Cardiac septum (tissue), 1 donor: ENCODE results near the gene OPCML. TPM values are rescaled to one million over a fixed set of nuclear protein-coding genes. Genes with fewer than 3 reads are reported as not detected.

Experiments
- DNase-seq: peaks from one replicate; pipeline ENCODE4 v3.0.0-alpha.2; 2020; ENCODE audit warnings: low spot score
- intact Hi-C: fragments of 100-400 bp; cut with DNase I; formaldehyde crosslinking; loops from one replicate; pipeline ENCODE4 v1.14.0; 2022
- total RNA-seq: library from RNA; stranded (reverse); fragmentation: NEBNext Ultra II Directional; extraction: Animal tissue kit (Norgen Biotek cat#: 25700); gene quantifications from one replicate; pipeline ENCODE4 v1.2.1, GENCODE V29; 2021
- donor health status: DM: no; HTN: no; CAD: no.

The OPCML gene
- total RNA-seq, 1 donor from 2014 or later, result 0.27 TPM

DNA sequence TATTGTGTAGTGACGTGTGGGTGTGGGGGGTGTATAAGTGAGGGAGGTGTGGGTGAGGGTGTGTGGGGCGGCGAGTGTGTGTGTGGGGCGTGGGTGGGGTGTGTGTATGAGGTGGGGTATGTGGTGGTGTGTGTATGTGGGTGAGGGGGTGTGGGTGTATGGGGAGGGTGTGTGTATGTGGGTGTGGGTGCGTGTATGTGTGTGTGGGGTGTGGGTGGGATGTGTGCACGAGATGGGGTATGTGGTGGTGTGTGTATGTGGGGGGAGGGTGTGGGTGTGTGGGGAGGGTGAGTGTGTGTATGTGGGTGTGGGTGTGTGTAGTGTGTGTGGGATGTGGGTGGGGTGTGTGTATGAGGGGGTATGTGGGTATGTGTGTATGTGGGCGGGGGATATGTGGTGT, 205.5 kb downstream of the OPCML start:
- no peak for DNase-seq
- intact Hi-C loops, result no loop called here

DNA sequence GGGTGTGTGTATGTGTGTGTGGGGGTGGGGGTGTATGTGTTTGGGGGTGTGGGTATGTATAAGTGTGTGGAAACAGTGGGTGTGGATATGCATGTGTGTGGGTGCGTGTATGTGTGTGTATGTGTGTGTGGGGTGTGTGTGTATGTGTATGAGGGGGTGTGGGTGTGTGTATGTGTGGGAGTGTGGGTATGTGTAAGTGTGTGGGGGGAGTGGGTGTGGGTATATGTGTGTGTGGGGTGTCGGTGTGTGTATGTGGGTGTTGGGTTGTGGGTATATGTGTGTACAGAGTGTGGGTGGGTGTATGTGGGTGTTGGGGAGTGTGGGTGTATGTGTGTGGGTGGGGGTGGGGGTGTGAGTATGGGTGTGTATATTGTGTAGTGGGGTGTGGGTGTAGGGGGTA, 206.0 kb downstream of the OPCML start:
- no peak for DNase-seq
- intact Hi-C loops, result no loop called here

DNA sequence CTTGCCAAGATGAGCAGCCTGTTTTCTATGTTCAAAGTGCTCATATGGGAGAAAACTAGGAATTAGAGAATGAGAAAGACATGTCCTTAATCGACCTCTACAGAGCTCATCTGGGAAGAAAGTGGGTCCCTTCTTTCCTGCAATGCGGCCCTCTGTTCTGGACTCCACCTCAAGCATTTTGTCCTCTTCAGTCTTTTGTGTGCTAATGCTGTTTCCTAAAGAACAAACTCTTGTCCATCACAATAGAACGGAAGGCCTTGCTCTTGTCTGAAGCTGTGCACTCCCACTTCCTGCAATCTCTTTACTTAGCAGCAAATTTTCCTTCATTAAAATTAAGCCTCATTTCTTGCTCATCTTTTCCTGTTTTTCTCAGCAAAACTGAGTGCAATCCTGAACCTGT, 206.6 kb downstream of the OPCML start:
- no peak for DNase-seq
- intact Hi-C loops, result no loop called here

DNA sequence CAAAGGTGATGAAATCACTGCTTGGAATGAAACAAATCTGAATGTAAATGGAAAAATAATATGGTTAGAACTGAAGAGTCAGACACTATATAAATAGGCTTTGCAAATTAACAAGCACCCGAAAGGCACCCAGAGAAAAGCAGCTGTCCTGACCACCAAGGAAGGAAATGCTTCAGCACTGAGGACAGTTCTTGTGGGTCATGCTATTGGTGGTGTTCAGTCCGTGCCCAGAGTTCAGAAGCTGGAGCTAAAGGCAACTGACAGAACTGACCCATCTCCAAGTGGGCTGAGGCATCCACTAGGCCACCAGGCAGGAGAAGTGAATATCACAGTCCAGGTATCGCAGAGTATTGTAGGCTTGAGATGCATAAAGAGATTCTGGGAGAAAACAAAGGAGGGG, 208.9 kb downstream of the OPCML start:
- DNase-seq, result no peak
- intact Hi-C loops, result no loop called here

DNA sequence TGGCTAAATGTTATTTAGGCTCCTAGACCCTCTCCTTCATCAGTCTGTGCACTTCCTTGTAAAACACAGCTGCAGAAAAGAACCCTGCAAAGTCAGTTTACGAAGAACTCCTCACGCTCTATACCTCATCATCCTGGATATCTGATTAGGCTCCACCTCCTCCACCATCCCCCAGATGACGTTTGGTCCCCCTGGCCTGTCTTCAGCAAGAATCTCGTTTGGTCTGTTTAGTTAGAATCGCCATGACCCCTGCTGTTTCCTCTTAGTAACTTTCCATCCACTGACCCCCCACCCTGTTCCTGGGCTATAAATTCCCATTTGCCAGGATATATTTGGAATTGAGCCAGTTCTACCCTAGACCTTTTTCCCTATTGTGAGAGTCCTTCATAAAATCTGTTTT, 214.1 kb downstream of the OPCML start:
- intact Hi-C loops, result no loop called here
- no peak for DNase-seq

DNA sequence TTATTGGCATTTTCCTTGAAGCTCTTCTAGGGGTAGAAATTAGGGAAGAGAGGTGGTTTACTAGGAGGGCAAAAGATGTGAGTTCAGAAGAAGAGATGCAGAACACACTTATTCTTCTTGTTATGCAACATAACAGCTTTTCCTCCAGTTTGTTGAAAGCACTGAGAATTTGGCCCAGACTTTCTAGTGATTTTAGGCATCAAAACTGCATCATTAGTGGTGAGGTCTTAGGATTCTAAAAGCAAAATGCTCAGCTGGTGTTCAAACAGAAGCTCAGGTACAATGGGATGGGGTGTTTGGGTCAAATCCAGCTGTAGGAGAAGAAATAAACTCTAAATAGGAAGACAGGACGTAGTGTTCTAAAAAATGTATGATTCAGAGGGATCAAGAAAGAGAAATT, 221.1 kb downstream of the OPCML start:
- intact Hi-C loops, result no loop called here
- no peak for DNase-seq

DNA sequence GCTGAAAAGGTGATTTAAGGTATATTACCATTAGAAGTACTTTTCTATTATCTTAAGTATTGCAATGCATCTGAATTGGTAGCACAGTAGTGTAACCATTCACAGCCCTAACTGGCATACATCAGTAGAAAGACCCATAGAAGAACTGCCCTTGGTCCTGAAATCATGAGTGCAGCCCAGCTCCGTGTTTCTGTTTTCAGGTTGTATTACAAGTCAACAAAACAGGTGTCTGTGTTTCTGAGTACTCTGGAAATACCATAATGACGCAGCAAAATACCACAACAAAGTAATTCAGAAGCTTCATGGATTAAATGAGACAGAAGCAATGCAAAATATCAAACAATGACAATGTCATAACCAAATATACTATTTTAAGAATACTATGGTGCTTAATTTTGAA, 226.3 kb downstream of the OPCML start:
- no peak for DNase-seq
- intact Hi-C loops, result no loop called here

DNA sequence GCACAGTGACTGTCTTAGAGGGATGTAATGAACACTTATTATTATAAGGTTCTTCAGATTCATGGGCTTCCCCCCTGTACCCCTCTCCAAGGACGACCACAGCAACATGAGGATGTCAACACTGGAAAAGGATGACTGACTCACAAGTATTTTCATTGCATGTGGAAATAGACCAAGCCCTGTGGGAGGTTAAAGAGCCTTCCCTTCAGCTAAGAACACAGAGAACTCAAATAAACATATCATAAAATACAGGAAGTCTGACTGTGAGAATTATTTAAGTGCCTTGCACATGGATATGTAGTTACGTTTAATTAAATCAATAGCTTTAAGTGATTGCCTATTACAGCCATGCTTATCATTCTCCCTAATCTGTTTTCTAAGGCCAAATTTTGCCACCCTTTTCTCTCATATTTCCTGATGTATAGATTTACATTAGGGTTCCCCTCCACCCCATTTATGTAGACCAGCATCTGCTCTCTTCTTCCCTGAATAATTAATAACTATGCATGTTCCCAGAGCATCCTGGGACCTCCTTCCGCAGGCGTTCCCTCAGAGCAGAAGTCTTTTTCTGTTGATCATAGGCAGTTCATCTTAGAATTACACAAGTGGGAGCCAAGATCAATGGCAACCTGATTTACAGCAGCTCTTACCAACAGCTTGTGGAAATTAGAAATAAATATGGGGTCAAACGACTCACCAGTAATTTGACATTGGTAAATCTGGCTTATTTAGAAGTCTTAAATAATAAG, 226.9 kb downstream of the OPCML start:
- intact Hi-C loops, result no loop called here
- DNase-seq, result no peak

DNA sequence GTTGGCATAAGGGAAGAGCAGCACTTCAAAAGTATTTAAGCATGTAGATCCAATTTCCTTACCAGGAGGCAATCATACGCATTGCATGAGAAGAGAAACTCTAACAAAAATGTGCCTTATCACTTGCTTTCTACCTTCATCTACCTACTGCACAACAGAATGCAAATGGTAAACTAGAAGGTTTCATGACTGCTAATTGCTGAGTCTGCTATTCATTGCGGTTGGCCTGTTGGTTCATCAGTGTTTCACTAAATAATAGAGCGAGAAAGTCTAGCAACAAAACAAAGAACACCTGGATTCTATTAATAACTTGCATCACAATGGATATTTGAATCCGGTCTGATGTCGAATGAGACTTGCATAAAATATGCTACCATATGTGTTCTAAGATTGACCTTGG, 229.0 kb downstream of the OPCML start:
- no peak for DNase-seq

DNA sequence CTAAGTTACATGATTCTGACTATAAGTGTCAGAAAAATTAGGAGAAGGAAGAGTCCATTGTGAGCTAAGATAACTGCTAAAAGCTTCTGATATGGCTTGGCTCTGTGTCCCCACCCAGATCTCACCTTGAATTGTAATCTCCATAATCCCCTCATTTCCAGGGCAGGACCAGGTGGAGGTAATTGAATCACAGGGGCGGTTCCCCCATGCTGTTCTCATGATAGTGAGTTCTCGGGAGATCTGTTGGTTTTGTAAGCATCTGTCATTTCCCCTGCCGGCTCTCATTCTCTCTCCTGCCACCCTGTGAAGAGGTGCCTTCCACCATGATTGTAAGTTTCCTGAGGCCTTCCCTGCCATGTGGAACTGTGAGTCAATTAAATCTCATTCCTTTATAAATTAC, 230.2 kb downstream of the OPCML start:
- intact Hi-C loops, result no loop called here
- DNase-seq, result no peak

More for the DNA sequence above, 229.0 kb downstream of the OPCML start:
- intact Hi-C loops, result no loop called here

DNA sequence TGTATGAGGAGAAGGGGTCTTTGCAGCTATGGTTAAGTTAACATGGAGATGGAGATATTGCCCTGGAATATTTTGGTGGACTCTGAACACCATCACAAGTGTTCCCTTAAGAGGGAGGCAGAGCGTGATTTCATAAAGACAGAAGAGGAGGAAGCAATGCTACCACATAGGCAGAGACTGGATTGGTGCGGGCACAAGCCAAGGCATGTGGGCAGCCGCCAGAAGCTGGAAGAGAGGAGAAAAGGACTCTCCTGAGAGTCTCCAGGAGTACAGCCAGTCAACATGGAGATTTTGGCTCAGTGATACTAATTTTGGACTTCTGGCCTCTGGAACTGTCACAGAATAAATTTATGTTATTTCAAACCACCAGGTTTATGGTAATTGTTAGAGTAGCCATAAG, 231.6 kb downstream of the OPCML start:
- DNase-seq, result no peak
- intact Hi-C loops, result no loop called here

DNA sequence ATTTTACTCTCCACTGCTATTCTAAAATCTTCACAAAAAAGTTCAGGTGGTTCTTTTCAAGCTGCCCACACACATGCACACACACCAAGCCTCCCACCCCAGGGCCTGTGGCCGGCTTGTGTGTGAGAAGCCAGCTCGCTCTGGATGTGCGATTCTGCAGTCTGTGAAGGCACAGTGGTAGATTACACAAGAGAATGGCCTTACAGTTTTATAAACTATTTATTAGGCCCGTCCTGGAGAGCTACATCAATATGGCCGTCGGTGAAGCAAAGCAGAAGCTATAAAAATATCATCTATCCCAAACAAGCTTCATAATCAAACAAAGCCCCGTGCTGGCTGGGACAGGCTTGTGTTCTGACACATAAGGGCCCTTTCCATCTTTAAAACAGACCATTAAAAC, 240.5 kb downstream of the OPCML start:
- intact Hi-C loops, result no loop called here
- no peak for DNase-seq

DNA sequence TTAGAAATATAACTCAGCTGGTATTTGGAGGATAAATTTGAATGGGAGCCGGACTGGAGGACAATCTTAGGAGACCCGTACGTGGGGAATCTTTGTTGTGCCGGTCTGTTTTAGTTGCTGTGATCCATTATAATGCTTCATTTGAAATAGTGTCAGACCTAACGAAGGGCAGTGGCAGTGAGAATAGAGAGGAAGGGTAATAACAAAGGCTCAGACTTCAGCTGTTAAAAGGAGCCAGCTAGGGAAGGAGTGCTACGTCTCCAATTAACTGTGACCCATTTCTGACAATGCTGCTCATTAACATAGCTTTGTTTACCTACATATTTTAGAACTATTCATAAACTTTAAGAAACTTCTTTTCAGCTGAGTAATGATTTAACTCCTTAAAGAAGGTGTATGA, 246.9 kb downstream of the OPCML start:
- intact Hi-C loops, result no loop called here
- no peak for DNase-seq

DNA sequence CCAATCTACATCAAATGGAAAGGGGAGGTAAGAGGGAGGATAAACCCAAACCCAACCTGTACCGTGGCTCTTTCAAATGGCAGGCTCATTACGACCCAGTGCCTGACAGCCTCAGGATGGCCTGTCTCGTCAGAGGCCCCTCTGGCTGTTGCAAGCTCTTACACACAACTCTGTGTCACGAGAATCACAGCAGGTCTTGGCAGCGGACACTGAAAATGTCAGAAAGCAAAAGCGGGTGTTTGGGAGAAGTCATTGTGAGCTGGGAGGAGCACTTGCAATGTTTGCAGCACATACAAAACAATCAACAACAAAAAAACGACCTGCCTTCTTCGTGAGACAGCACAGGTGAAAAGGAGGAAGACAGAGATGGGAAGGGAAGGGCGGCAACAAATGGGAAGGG, 248.1 kb downstream of the OPCML start:
- intact Hi-C loops, result no loop called here

DNA sequence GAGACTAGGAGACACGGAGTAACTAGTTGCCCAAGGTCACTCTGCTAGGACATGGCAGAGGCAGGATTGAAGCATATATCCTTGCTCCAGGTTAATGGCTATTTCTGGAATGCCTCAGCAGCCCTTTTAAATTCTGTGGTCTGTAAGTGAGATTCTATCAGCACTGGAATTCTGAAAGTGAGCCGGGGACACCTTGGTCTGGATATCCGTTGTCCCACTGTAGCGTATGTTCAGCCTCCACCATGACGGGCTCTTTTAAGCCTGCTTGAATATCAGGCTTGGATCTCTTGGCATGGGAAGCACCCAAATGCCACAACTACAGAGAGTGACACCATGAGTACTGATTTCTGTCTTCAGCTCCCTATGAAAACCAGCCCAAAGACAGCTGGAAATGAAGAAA, 254.4 kb downstream of the OPCML start:
- intact Hi-C loops, result no loop called here

More for the DNA sequence above, 248.1 kb downstream of the OPCML start:
- no peak for DNase-seq

DNA sequence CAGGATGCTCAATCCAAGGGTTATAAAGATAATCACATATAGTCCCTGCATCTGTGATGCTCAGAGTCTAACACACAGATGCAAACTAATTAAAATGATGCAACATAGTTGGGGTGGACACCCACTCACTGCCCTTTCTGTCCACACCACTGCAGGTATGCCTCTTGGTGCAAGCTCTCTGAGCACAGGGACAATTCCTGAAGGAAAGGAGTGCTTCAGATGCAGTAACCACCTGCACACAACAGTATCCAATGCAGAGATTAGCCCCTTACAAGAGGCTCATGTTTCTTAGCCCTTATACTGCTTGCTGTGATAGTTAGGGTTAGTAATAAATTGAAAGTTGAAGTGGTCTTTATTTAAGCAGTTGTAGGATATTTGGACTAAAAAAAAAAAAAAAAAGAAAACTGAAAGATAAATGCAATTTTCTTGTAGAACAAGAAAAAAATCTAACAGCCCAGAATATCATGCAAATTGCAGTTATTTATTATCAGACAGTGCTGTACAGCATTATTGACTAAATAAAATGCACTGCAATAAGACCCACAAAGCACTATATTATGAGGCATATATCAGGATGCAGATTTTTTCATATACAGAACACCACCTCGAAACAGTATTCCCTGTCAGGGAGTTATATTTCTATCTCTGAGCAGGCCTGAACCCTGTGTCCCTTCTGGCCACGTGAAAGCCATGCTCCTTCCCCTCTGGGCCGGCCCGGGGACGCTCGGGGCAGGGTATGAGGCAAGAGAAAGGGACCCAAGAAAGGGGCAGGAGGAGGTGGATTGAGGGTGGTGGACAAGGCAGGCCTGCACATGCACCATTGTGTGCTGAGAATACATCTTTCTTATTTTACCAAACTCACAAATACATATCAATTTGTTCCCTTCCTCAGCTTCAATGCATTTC, 260.2 kb downstream of the OPCML start:
- no peak for DNase-seq
- intact Hi-C loops, result no loop called here

More for the DNA sequence above, 254.4 kb downstream of the OPCML start:
- DNase-seq, result no peak

DNA sequence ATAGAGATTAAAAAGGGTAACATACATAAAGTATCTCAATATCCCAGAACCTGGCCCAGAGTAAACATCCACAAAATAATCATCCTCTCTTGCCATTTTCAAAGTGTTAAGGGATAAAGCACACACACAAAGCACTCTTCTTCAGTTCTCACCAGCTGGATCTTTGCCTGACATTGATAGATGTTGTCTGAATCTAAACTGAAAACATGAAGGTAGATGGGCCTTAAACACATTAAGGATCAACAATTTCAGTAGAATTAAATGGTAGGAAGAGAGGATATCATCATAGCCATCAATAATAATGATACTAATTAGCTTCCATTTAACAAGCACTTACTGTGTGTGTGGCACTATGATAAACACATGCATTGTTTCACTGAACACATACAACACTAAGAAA, 261.1 kb downstream of the OPCML start:
- DNase-seq, result no peak
- intact Hi-C loops, result no loop called here

DNA sequence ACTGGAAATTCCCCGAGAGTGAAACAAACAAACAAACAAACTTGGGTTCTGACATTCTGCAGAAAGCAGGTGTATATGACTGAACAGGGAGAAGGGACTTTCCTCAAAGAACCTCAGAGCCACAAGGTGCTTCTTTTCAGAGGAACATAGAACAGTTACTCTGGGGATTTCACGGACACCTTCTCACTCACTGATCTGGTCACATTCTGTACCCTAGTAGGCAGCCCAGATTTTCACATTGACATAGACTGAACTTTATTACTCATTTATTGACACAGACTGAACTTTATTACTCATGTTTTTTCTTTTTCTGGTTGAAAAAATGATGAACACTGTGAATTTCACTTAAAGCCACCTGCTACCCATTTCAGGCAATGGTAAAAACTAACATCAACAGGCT, 263.0 kb downstream of the OPCML start:
- DNase-seq, result no peak
- intact Hi-C loops, result no loop called here

DNA sequence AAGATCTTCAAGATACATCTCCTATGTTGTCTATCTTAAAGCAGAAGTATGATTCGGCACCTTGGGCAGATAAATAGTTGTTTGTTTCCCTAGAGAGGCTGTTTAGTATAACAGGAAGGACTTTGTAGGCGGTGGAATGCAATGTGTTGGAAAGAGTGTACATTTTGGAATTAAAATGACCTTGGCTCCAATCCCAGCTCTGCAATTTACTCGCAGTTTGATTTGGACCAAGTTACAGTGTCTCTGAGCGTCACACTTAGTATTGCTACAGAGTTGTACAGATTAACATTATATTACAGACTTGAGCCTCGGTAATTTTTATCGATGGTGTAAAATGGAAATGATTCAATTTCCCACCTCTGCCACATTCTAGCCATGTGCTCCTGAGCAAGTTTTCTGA, 265.3 kb downstream of the OPCML start:
- intact Hi-C loops, result no loop called here
- no peak for DNase-seq

DNA sequence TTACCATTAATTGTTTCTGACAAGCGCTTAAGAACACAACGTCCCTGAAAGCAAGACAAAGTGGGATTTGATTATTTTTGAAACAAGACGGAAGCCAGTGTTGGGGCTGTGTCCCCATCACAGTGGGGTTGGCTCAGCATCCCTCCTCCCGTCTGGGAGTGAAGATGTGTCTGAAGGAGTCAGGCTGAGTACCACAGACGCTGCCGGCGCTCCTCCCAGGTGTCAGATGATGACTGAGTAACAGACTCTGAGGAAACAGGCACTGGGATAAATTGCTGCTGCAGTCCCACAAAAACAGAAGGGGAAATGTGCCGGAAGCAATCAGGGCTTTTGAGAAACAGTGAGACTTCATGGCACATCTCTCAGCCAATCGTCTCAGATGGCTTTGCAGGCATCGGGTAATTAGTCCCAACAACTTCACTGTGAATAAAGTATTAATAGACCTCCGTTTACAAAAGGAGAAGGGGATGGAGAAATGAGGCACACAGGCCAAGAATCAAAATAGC, 266.7 kb downstream of the OPCML start:
- DNase-seq, result no peak
- intact Hi-C loops, result no loop called here

DNA sequence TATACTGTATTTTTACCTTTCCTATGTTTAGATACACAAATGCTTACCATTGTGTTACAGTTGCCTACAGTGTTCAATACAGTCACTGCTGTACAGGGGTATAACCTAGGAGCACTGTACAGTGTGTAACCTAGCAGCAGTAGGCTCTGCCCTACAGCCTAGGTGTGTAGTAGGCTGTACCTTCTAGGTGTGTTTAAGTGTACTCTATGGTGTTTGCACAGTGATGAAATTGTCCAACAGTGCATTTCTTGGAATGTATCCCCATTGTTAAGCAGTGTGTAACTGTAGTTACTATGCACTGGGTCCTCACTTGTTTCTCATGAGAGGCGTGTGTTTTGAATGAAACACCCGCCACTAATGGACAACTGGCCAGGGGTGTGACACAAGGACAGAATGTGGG, 269.0 kb downstream of the OPCML start:
- DNase-seq, result no peak
- intact Hi-C loops, result no loop called here
